GM19395 (cell line): ENCODE data around the gene AK1.

Experiments used
- ATAC-seq: cut with Tn5 transposase; IDR thresholded peaks from one replicate; pipeline ENCODE4 v1.9.1; 2021; ENCODE audit warnings: mild to moderate bottlenecking, moderate library complexity; ENCODE audit not compliant: unreplicated experiment

AK1 gene

GRCh38 chr9:127877566-127877998 is at the start of gene AK1:
AK1 (minus strand) TSS chr9:127877675; CDS start chr9:127874617, 3,058 bp downstream.
- ATAC-seq = no peak

GRCh38 chr9:127926906-127927200 is 49.4 kb upstream of the AK1 start:
- no peak for ATAC-seq

GRCh38 chr9:127925959-127926905 is 48.8 kb upstream of the AK1 start:
- no peak for ATAC-seq

GRCh38 chr9:127924736-127925444 is 47.4 kb upstream of the AK1 start:
- no peak for ATAC-seq

GRCh38 chr9:127923771-127924170 is 46.3 kb upstream of the AK1 start:
- ATAC-seq = no peak

GRCh38 chr9:127923046-127923445 is 45.6 kb upstream of the AK1 start:
- no peak for ATAC-seq

- no peak for ATAC-seq
These were observed 44.2 kb upstream of the AK1 start for GRCh38 chr9:127921557-127922120.

- ATAC-seq = no peak
These were observed 43.3 kb upstream of the AK1 start for GRCh38 chr9:127920794-127921193.

- ATAC-seq = no peak
These were observed 41.9 kb upstream of the AK1 start for GRCh38 chr9:127919253-127919815.

- no peak for ATAC-seq
These were observed 41.0 kb upstream of the AK1 start for GRCh38 chr9:127918183-127919107.

- ATAC-seq = peak; percentile 21
These were observed 40.1 kb upstream of the AK1 start for GRCh38 chr9:127917603-127918002.

- ATAC-seq = peak; percentile 50
These were observed 39.5 kb upstream of the AK1 start, which contains the start of gene ST6GALNAC4 for GRCh38 chr9:127916720-127917581. ST6GALNAC4 (minus strand) TSS chr9:127917041; CDS start chr9:127916419, 622 bp downstream.

GRCh38 chr9:127915801-127916719 is 38.6 kb upstream of the AK1 start:
- ATAC-seq = peak; percentile 38

GRCh38 chr9:127915325-127915752 is 37.9 kb upstream of the AK1 start:
- no peak for ATAC-seq

- no peak for ATAC-seq
These were observed 36.2 kb upstream of the AK1 start for GRCh38 chr9:127913682-127914081.

GRCh38 chr9:127912882-127913281 is 35.4 kb upstream of the AK1 start:
- no peak for ATAC-seq

GRCh38 chr9:127912296-127912695 is 34.8 kb upstream of the AK1 start:
- ATAC-seq = no peak

GRCh38 chr9:127910613-127911205 is 33.2 kb upstream of the AK1 start:
- no peak for ATAC-seq
